Skin epidermis (tissue), 12 donors: ENCODE results near the gene H2AZ2.
"Not testable (repeated sequence)": the region's sequence is repeated elsewhere in the genome, so short reads cannot be mapped to it uniquely, and the experiment has no call there.

ENCODE experiments used
- H3K27ac ChIP-seq, 21 experiments: fragments of 200-600 bp; sonication (generic) in 11 of 21; one replicate each; pipeline ENCODE4 v1.5.0; 2020; ENCODE audit warnings: mild to moderate bottlenecking in 3 of 21, inconsistent platforms in 2 of 21, moderate library complexity in 2 of 21
- H3K4me3 ChIP-seq, 7 experiments: fragments of 200-600 bp; sonication (generic) in 2 of 7; one replicate each; pipeline ENCODE4 v1.5.0; 2020; ENCODE audit warnings: inconsistent platforms in 2 of 7, mild to moderate bottlenecking in 2 of 7, moderate library complexity in 1 of 7

The H2AZ2 gene

GRCh38 chr7:44794331-44794730 lies 53.6 kb downstream of the H2AZ2 start:
- H3K4me3 ChIP-seq, result no peak overlapping the region
- H3K27ac ChIP-seq, result no peak overlapping the region

- no peak overlapping the region for H3K27ac ChIP-seq
These were observed 54.0 kb downstream of the H2AZ2 start for GRCh38 chr7:44793919-44794318.

GRCh38 chr7:44791278-44792219 lies 56.3 kb downstream of the H2AZ2 start:
- Histone ChIP-seq H3K27ac (no peak overlapping the region), H3K4me3 (no peak overlapping the region)

More at GRCh38 chr7:44793919-44794318, 54.0 kb downstream of the H2AZ2 start:
- no peak overlapping the region for H3K4me3 ChIP-seq

DNA sequence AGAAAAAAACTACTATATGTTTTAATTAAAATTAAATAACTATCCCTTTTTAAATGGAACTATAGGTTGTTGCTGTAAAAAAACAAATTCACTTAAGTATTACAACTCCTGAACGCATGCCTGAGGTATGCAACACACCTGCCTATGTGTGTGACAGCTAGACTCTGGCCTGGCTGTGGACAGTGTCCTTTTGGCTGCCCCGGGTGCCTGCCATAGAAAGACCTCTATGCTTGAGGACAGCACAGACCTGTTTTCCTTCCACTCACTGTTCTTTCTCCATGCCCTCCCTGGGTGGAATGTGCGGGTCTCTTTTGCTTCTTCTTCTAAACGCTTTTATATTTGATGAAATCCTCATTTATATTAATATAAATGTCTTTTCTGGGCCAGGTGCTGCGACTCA lies 57.9 kb downstream of the H2AZ2 start:
- no peak overlapping the region for H3K27ac ChIP-seq
- no peak overlapping the region for H3K4me3 ChIP-seq

DNA sequence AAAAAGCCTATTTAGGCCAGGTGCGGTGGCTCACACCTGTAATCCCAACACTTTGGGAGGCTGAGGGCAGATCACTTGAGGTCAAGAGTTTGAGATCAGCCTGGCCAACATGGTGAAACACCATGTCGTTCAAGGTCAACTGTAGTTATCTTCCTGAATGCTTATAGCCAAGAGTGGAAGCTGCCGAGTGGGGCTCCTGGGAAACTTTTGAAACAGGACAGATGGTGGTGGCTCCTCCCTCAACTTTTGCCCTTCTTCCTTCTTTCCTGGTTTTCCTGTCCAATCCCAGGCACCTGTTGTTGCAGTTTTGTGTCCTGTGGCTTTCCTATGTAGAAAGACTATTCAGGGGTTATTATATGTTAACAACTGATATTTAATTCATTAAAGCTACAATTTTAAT lies 60.1 kb downstream of the H2AZ2 start:
- Histone ChIP-seq H3K4me3 (no peak overlapping the region), H3K27ac (no peak overlapping the region)

DNA sequence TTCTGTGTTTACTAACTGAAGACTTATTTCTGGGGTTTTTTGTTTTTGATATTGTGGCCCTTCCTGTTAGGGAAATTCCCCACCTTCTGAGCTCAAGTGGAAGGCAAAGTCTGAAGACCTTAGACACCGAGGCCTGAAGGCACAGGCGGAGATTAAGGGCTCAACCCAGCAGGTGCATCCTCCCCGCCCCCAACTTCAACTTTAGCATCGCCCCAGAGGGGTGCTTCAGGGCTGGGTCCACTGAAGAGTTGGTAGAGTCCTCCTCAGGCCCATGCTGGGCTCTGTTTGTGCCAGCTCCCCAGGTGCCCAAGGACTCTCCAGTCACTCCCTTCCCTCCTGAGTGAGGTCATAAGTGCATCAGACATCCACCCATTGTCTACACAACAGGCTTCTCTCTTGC lies 60.8 kb downstream of the H2AZ2 start:
- Histone ChIP-seq H3K4me3 (no peak overlapping the region), H3K27ac (no peak overlapping the region)

DNA sequence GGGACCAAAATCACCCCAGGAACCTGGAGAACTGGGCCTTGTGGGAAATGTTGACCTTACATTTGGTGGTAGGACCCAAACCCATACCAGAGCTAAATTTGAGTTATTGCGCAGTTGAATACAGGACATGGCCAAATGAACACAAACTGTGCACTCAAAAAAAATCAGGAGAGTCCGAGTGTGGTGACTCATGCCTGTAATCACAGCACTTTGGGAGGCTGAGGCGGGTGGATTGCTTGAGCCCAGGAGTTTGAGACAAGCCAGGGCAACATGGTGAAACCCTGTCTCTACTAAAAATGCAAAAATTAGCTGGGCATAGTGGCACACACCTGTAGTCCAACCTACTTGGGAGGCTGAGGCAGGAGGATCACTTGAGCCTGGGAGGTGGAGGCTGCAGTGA lies 62.7 kb downstream of the H2AZ2 start:
- H3K4me3 ChIP-seq, H3K27ac ChIP-seq: not testable (repeated sequence)

DNA sequence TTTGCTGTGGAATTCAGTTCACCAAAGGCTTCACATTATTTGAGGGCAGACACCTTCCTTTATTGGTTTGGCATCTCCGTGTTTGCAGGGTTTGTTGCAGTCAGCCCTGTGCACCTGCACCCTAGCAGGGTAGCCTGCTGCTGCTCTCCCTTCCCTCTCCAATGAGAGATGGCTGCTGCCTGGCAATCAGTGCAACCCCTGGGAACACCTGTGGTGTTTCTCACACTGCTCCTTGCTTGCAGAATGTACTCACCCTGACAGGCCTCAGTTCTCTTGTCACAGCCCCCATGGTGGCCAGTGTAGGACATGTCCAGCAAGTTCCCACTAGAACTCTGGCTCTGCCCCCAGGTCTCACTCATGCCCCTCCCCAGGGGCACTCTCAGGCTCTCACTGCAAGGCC lies 63.5 kb downstream of the H2AZ2 start:
- no peak overlapping the region for H3K4me3 ChIP-seq
- no peak overlapping the region for H3K27ac ChIP-seq

GRCh38 chr7:44783407-44783806 lies 64.5 kb downstream of the H2AZ2 start:
- H3K27ac ChIP-seq, result no peak overlapping the region
- H3K4me3 ChIP-seq, result no peak overlapping the region

- Histone ChIP-seq H3K4me3 (no peak overlapping the region), H3K27ac (no peak overlapping the region)
These were observed 65.4 kb downstream of the H2AZ2 start for GRCh38 chr7:44782460-44782859.
